Measurements from ENCODE around the gene PRELID2. TPM values are rescaled to one million over a fixed set of nuclear protein-coding genes. Genes with fewer than 3 reads are reported as not detected.

PRELID2 gene
- total RNA-seq, 1 experiment from 2014 or later, result 4.1 TPM

DNA sequence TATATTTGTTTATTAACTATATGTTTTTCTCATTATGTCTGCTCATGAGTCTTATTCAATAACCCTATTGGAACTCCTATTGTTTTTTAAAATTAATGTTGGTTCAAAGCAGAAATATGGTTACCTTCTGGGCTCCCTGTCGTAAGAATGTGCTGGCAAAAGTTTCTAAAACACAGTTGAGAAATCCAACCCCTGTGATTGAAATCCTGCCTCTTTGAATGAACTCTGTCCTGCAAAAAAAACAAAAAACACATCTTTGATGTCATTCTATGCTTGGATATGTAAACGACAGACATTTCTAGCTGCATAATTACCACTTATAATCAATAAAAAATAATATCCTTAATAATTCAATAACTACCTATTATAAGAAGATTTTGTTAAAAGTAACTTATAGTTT, 38.8 kb downstream of the PRELID2 start:
- DNase-seq, result no peak
- no peaks in the 10 kb centered on the region for H3K27me3 ChIP-seq (ENCODE audit: control insufficient read depth, insufficient read depth, low read length)
- no peak overlapping the region for H3K4me3 ChIP-seq (ENCODE audit: insufficient read depth, low read depth, low read length)
- no peaks in the 10 kb centered on the region for H3K36me3 ChIP-seq (replicated peaks; ENCODE audit: control insufficient read depth, insufficient read depth, low read length)

DNA sequence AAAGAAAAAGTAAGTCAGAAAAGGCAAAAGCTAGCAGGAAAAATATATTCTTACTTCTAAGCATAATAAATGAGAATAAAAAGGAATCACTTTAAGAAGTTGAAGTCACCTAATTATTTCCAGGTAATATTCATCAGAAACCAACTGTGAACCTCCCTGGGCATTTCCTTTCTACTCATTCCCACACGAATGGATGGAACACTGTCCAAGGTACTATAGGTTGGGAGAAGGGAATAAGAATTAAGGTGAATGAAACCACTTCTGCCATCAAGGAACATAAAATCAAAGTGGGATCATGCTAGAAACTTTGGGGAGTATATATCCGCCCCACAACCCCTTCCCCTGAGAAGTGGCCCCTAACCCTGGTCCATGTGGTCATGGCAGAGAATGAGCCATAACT, 41.6 kb downstream of the PRELID2 start:
- Histone ChIP-seq H3K36me3 (replicated peaks; ENCODE audit: control insufficient read depth, insufficient read depth, low read length) (no peaks in the 10 kb centered on the region), H3K4me3 (ENCODE audit: insufficient read depth, low read depth, low read length) (no peak overlapping the region), H3K27me3 (ENCODE audit: control insufficient read depth, insufficient read depth, low read length) (no peaks in the 10 kb centered on the region)
- no peak for DNase-seq

DNA sequence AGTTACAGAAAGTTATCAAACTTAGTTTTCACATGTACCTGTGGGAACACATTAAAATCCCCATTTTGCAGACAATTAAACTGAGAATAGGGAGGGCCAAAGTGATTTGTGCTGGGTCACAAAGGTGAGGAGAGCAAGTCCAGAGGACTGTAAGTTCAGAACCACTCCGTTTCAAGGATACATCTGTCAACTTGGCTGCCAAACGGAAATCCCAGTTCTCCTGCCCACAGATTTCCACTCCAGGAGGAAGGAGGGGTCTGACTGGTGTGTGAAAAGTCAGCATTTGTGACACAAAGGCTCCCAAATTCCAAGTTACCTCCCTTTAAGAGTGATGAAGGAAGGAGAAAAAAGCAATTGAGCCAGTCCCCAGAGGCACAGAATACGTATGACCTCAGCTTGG, 42.3 kb downstream of the PRELID2 start:
- H3K4me3 ChIP-seq (ENCODE audit: insufficient read depth, low read depth, low read length), result no peak overlapping the region
- no peak for DNase-seq
- H3K27me3 ChIP-seq (ENCODE audit: control insufficient read depth, insufficient read depth, low read length), result no peaks in the 10 kb centered on the region
- no peaks in the 10 kb centered on the region for H3K36me3 ChIP-seq (replicated peaks; ENCODE audit: control insufficient read depth, insufficient read depth, low read length)

DNA sequence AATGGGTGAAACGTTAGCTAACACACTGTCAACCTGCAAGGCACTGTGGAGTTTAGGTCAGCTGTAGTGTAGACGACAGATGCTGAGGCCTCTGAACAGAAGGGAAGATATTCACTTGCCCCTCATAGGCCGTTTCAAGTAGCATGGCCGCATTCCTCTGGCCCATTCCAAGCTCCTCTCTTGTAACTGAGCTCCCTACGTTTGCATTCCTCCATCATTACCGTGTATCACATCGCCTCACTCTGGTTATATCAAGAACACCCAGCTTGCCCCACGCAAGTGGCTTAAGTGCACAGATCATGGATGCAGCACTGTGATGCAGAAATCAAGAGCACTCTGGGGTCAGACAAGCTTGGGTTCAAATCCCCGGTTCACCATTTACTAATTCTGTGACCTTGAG, 43.3 kb downstream of the PRELID2 start:
- H3K36me3 ChIP-seq (replicated peaks; ENCODE audit: control insufficient read depth, insufficient read depth, low read length), result no peaks in the 10 kb centered on the region
- no peak overlapping the region for H3K4me3 ChIP-seq (ENCODE audit: insufficient read depth, low read depth, low read length)
- no peaks in the 10 kb centered on the region for H3K27me3 ChIP-seq (ENCODE audit: control insufficient read depth, insufficient read depth, low read length)
- DNase-seq, result no peak

DNA sequence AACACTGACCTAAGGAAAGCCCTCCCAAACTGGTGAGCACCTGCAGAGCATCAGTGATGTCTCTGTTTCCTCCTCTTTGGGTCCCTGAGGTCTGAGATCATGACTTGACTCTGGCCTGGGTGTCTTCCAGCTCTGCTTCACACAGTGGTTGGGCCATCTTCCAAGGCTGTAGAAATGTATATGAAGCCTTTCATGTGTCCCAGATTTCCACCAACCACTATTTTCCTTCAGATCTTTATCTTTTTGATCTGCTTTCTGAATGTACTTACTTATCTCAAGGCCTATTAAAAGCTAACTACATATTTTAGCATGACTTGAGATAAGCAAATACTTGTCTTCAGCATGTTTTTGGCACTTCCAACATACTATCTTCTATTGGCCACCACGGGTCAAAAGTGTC, 47.1 kb downstream of the PRELID2 start:
- H3K4me3 ChIP-seq (ENCODE audit: insufficient read depth, low read depth, low read length), result no peak overlapping the region
- DNase-seq, result no peak
- H3K27me3 ChIP-seq (ENCODE audit: control insufficient read depth, insufficient read depth, low read length), result no peaks in the 10 kb centered on the region
- no peaks in the 10 kb centered on the region for H3K36me3 ChIP-seq (replicated peaks; ENCODE audit: control insufficient read depth, insufficient read depth, low read length)

DNA sequence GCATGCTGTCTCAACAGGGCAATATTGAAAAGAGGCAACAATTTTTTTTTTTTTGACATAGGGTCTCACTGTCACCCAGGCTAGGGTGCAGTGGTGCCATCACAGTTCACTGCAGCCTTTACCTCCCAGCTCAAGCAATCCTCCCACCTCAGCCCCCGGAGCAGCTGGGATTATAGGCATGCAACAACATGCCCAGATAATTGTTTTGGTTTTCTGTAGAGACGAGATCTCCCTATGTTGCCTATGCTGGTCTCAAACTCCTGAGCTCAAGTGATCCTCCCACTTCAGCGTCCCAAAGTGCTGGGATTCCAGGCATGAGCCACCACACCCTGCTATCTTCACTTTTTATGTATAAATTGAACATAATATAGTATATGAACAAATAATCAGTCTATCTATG, 47.6 kb downstream of the PRELID2 start:
- no peak for DNase-seq
- Histone ChIP-seq H3K4me3 (ENCODE audit: insufficient read depth, low read depth, low read length) (no peak overlapping the region), H3K27me3 (ENCODE audit: control insufficient read depth, insufficient read depth, low read length) (no peaks in the 10 kb centered on the region), H3K36me3 (replicated peaks; ENCODE audit: control insufficient read depth, insufficient read depth, low read length) (no peaks in the 10 kb centered on the region)

DNA sequence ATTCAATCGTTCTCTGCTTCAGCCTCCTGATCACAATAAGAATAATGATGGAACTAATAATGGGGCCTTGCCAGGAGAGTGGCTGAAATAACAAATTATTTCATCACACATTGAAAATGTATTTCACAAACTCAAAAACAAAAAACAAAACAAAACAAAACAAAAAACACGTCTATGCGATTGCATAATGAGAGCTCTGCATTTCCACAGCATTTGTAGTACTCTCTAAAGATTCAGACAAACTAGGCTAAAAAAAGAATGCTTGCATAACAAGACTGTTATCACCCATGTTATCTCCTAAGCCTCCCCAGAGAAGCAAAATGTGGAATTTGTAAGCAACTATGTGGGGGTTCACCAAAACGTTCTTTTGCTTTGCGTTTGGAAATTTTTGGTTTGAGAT, 48.1 kb downstream of the PRELID2 start:
- Histone ChIP-seq H3K4me3 (ENCODE audit: insufficient read depth, low read depth, low read length) (no peak overlapping the region), H3K27me3 (ENCODE audit: control insufficient read depth, insufficient read depth, low read length) (no peaks in the 10 kb centered on the region), H3K36me3 (replicated peaks; ENCODE audit: control insufficient read depth, insufficient read depth, low read length) (no peaks in the 10 kb centered on the region)
- no peak for DNase-seq

DNA sequence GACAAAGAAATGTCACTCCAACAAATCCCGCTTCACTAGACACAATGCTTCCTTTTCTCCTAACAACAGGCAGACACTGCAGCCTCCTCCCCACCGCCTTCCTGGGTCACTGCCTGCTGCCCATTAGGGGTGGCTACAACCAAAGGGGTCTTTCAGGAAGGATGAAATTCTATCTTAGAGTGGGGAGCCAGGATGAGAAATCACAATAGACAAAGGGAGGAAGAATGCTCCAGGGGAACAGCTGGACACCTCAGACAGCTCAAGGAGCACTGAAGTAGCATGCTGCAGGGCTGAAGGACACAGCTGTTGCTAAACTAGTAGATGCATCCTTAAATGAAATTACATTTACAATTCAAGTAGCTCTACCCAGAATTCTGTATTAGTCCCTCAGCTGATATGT, 54.2 kb downstream of the PRELID2 start:
- peak; percentile 6 for DNase-seq
- Histone ChIP-seq H3K4me3 (ENCODE audit: insufficient read depth, low read depth, low read length) (no peak overlapping the region), H3K36me3 (replicated peaks; ENCODE audit: control insufficient read depth, insufficient read depth, low read length) (no peaks in the 10 kb centered on the region), H3K27me3 (ENCODE audit: control insufficient read depth, insufficient read depth, low read length) (no peaks in the 10 kb centered on the region)

DNA sequence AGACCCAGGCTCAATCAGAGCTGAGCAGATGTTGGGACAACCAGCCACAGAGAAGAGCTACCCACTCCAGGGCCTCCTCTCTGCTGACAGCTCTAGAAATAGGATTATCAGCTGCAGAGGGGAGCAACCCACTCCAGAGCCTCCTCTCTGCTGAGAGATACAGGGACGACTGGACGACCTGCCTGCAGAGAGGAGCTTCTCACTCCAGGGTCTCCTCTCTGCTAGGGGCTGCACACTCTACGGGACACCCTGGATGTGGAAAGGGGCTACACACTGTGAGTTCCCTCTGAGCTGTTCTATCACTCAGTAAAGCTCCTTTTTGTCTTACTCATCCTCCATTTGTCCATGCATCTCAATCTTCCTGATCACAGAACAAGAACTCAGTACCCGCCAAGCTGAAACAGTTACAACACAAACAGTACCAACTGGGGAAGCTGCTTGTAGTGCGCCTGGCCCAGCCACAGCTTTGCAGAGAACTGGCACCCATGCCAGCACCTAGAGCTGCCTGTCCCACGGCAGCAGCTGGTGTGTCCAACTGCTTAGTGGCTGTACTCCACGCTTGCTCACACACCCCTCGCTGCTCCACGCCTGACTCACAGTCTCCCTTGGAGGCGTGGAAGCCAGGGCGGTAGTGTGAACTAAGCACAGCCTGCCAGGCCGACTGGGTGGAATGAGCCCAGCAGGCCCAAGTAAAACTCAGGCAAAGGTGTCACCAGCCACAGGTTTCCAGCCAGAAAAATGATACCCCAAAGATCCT, 56.8 kb downstream of the PRELID2 start:
- no peak for DNase-seq
- no peaks in the 10 kb centered on the region for H3K27me3 ChIP-seq (ENCODE audit: control insufficient read depth, insufficient read depth, low read length)
- H3K4me3 ChIP-seq (ENCODE audit: insufficient read depth, low read depth, low read length), result no peak overlapping the region
- H3K36me3 ChIP-seq (replicated peaks; ENCODE audit: control insufficient read depth, insufficient read depth, low read length), result no peaks in the 10 kb centered on the region

DNA sequence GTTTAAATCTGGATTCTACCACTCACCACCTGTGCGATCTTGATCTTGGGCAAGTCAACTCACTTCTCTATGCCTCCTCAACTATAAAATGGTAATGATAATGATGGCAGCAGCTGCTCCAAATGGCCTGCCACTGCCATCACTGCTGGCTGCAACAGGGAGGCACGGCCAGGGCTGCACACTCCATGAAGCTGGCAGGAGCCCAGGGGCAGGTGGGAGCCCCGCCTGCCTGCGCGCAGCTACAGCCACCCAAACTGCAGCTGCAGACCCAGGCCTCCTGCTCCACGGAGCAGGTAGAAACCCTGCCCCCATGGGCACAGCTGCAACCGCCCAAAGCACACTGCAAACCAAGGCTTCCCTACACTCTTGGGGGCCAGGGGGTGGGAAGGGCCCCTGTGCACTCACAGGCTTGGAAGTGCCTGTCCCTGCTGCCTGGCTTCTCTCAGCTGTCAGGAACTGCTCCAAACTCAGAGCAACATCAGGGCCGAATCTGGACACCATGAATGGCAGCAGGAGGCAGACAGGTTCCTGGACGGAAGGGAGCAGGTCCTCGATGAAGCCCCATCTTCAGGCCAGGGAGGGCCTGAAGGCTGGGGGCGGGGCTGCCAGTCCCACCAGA, 57.6 kb downstream of the PRELID2 start:
- H3K36me3 ChIP-seq (replicated peaks; ENCODE audit: control insufficient read depth, insufficient read depth, low read length), result no peaks in the 10 kb centered on the region
- no peak overlapping the region for H3K4me3 ChIP-seq (ENCODE audit: insufficient read depth, low read depth, low read length)
- DNase-seq, result no peak
- no peaks in the 10 kb centered on the region for H3K27me3 ChIP-seq (ENCODE audit: control insufficient read depth, insufficient read depth, low read length)

DNA sequence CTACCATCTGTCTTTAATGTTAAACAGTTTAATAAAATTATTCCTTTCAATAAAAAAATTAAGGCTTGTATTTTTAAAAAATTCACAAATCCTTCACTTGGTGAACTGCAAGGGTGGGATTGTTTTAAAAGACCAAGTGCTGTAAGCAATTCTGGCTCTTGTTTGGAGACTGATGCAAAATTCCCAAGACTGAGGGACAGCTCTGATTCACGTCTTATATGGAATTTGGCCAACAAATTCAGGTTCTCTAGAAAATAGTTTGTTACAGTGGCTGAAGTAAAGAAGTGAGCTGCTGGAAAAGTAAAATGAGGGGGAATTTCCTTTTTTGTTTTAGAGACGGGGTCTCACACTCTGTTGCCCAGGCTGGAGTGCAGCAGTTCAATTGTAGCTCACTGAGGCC, 58.3 kb downstream of the PRELID2 start:
- no peaks in the 10 kb centered on the region for H3K27me3 ChIP-seq (ENCODE audit: control insufficient read depth, insufficient read depth, low read length)
- DNase-seq, result no peak
- no peak overlapping the region for H3K4me3 ChIP-seq (ENCODE audit: insufficient read depth, low read depth, low read length)
- no peaks in the 10 kb centered on the region for H3K36me3 ChIP-seq (replicated peaks; ENCODE audit: control insufficient read depth, insufficient read depth, low read length)

DNA sequence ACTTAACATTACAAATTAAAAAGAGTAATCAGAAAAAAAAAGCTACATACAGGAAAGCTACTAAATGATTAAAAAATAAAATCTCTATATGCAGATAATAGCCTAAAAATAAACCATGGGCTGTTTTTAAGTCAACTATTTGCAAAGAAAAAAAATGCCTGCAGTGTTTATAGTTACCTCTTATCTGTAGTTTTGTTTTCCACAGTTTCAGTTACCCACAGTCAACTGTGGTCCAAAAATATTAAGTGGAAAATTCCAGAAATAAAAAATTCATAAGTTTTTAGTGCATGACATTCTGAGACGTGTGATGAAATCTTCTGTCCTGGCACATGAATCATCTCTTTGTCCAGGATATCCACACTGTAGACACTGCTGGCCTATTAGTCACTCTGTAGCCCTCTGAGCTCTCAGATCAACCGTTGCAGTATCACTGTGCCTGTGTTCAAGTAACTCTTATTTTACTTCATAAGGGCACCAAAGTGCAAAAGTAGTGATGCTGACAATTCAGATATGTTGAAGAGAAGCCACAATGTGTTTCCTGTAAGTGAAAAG, 59.2 kb downstream of the PRELID2 start:
- Histone ChIP-seq H3K27me3 (ENCODE audit: control insufficient read depth, insufficient read depth, low read length) (no peaks in the 10 kb centered on the region), H3K4me3 (ENCODE audit: insufficient read depth, low read depth, low read length) (no peak overlapping the region)
- DNase-seq, result no peak

DNA sequence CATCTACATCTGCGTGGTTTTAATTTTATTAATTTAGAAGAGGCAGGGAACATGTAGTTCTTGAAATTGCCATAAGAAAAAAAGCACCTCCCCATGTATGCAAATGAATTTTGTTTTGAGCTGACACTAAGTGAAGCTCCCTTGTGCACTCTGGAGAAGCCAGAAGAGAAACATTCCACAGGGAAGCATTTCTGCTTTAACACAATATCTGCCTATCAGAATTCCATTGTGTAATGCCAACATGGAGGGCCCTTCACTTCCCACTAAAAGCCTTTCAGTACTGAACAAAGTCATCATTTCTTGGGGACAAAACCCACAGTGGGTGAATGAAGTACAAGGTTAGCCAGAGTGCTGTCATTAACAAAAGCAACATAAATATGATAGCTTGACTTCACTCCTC, 59.7 kb downstream of the PRELID2 start:
- no peak for DNase-seq
- no peak overlapping the region for H3K4me3 ChIP-seq (ENCODE audit: insufficient read depth, low read depth, low read length)
- no peaks in the 10 kb centered on the region for H3K36me3 ChIP-seq (replicated peaks; ENCODE audit: control insufficient read depth, insufficient read depth, low read length)
- no peaks in the 10 kb centered on the region for H3K27me3 ChIP-seq (ENCODE audit: control insufficient read depth, insufficient read depth, low read length)

More for the DNA sequence above, 59.2 kb downstream of the PRELID2 start:
- H3K36me3 ChIP-seq (replicated peaks; ENCODE audit: control insufficient read depth, insufficient read depth, low read length), result no peaks in the 10 kb centered on the region

DNA sequence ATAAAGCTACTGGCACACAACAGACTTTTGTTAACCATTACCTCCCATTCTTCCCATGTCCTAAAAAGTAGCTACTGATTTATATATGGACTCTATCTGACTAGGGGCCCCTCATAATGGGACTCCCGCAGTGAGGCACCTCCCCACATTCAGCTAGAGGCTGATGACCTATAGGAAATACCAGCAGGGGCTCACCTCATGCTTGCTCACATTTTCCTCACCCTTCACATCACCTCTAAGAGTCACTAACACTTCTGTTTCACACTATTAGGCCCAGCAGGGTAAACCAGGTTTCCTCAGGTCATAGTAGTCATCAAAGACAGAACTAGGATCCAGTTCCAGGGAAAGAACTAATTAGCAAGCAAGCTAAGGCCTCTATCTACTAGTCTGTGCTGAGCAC, 60.7 kb downstream of the PRELID2 start:
- Histone ChIP-seq H3K4me3 (ENCODE audit: insufficient read depth, low read depth, low read length) (no peak overlapping the region), H3K27me3 (ENCODE audit: control insufficient read depth, insufficient read depth, low read length) (no peaks in the 10 kb centered on the region), H3K36me3 (replicated peaks; ENCODE audit: control insufficient read depth, insufficient read depth, low read length) (no peaks in the 10 kb centered on the region)
- DNase-seq, result no peak

DNA sequence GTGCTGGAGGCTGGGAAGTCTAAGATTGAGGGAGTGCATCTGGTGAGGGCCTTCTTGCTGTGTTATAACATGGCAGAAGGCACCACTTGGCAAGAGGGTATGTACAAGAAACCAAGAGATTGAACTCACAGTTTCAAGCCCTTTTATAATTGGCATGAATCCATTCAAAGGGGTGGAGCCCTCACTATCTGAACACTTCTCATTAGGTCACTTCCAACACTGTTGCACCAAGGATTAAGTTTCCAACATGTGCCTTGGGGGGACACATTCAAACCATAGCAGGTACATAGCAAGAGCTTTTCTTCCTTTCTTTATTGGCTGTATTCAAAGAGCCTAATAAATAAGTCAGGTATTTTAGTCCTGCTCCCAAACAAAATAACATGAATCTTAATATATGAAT, 62.7 kb downstream of the PRELID2 start:
- Histone ChIP-seq H3K27me3 (ENCODE audit: control insufficient read depth, insufficient read depth, low read length) (no peaks in the 10 kb centered on the region), H3K36me3 (replicated peaks; ENCODE audit: control insufficient read depth, insufficient read depth, low read length) (no peaks in the 10 kb centered on the region; the same call in 1 of the 2 replicates), H3K4me3 (ENCODE audit: insufficient read depth, low read depth, low read length) (no peak overlapping the region)
- no peak for DNase-seq
